Adrenal gland (tissue), 12 donors: ENCODE data around the gene BABAM2. TPM values are rescaled to one million over a fixed set of nuclear protein-coding genes. Genes with fewer than 3 reads are reported as not detected.

ENCODE experiments used
- DNase-seq, 7 donors: peaks; one replicate each; pipeline ENCODE4 v3.0.0-alpha.2; 2019 to 2020
- H3K27ac ChIP-seq, 5 donors: fragments of 200-600 bp; sonication (generic) in 4 of 5; 1 replicate in 3 of 5; 2 replicates in 2 of 5; pipeline versions ENCODE4 v1.5.1 to v1.8.0; 2016 to 2020; ENCODE audit warnings: mild to moderate bottlenecking in 1 of 5
- H3K27me3 ChIP-seq: fragments of 200-600 bp; 2 replicates; pipeline ENCODE4 v1.8.0; 2021
- H3K36me3 ChIP-seq, 2 donors: fragments of 200-600 bp; replicated peaks in 1 of 2; 1 replicate in 1 of 2; 2 replicates in 1 of 2; pipeline versions ENCODE4 v1.5.1 to v1.8.0; 2018 to 2022
- H3K4me1 ChIP-seq, 2 donors: fragments of 200-600 bp; replicated peaks in 1 of 2; 1 replicate in 1 of 2; 2 replicates in 1 of 2; pipeline versions ENCODE4 v1.5.1 to v1.8.0; 2018 to 2021
- H3K4me3 ChIP-seq, 4 donors: fragments of 200-600 bp; sonication (generic) in 3 of 4; one replicate each; pipeline ENCODE4 v1.5.1; 2016 to 2018
- H3K9me3 ChIP-seq, 3 donors: fragments of 200-600 bp; sonication (generic) in 1 of 3; replicated peaks in 1 of 3; 1 replicate in 2 of 3; 2 replicates in 1 of 3; pipeline versions ENCODE4 v1.5.1 to v1.8.0; 2016 to 2021
- CTCF ChIP-seq, 6 experiments: fragments of 450-650 bp in 4 of 6; fragments of 200-600 bp in 2 of 6; sonication (generic) in 1 of 6; IDR thresholded peaks; 1 replicate in 5 of 6; 2 replicates in 1 of 6; pipeline versions ENCODE4 v1.5.1 to v1.8.0; 2016 to 2021; ENCODE audit warnings: antibody characterized with exemption in 6 of 6, mild to moderate bottlenecking in 2 of 6, moderate library complexity in 1 of 6
- POLR2A ChIP-seq, 2 donors: fragments of 450-650 bp; IDR thresholded peaks; one replicate each; pipeline ENCODE4 v1.6.1; 2017; ENCODE audit warnings: antibody characterized with exemption in 2 of 2, mild to moderate bottlenecking in 2 of 2, moderate library complexity in 1 of 2
- WGBS, 4 donors: extraction: QIAGEN DNeasy Blood & Tissue Kit in 2 of 4; methylation state at CpG; one replicate each; pipeline versions ENCODE4 v1.1.5 to v1.1.7; 2013 to 2017; 5-methylcytosine and 5-hydroxymethylcytosine counted together
- intact Hi-C, 2 donors: fragments of 100-400 bp; cut with DNase I; formaldehyde crosslinking; loops; one replicate each; pipeline versions ENCODE4 v1.14.1 to v1.15.0; 2022 to 2023
- polyA plus RNA-seq, 3 donors: library from polyadenylated mRNA; stranded (reverse); fragments of 200-250 nt in 2 of 3; fragments of 350-450 nt in 1 of 3; fragmentation: Illumina TruSeq in 1 of 3; extraction: RNeasy Lipid Tissue Mini Kit (QIAGEN cat#74804) in 1 of 3; gene quantifications; one replicate each; pipeline ENCODE4 v1.2.3, GENCODE V29; 2013 to 2014
- total RNA-seq, 9 donors: library from RNA; depleted of rRNA in 4 of 9; stranded (reverse); fragments of >200 nt in 4 of 9; fragments of 120-200 nt in 1 of 9; fragmentation: NEBNext Ultra II Directional in 1 of 9; extraction: Animal tissue kit (Norgen Biotek cat#: 25700) in 1 of 9; gene quantifications; one replicate each; pipeline versions ENCODE4 v1.1.0 to v1.2.4, GENCODE V29; 2013 to 2023
- donor health status: healthy with polysubstance abuse.
- donor health status: Bipolar disorder and iron deficiency.
- donor health status: DM: yes; HTN: yes; CAD: no.
- donor health status: DM: no; HTN: no; CAD: no.
- donor health status: DM: no; HTN: no; CAD: no.
- donor health status: DM: yes; HTN: yes; CAD: no.

Gene BABAM2
- total and polyA plus RNA-seq, 12 donors: 88.2 to 925 (median 357) TPM

- WGBS, 4 donors: 81 to 85% (median 83%) methylated on average over 9 of the region's 9 CpGs
- Histone ChIP-seq H3K9me3 (peaks cover 0 to 7% (median 6%) of the 10 kb centered on the region in 3 donors), H3K36me3 (peaks cover 0 to 25% of the 10 kb centered on the region in 2 donors), H3K4me3 (no peak overlapping the region), H3K4me1 (no peaks in the 10 kb centered on the region), H3K27me3 (no peaks in the 10 kb centered on the region), H3K27ac (peak overlapping the region in 2 of 5 donors; percentile 14 to 36)
- TF ChIP-seq POLR2A (IDR thresholded peaks at IDR 0.05) (no peak), CTCF (IDR thresholded peaks at IDR 0.05) (no peak)
- intact Hi-C loops: no loop called here
- DNase-seq: no peak
Measured at GRCh38 chr2:28300485-28301341, 410.2 kb downstream of the BABAM2 start.

GRCh38 chr2:28305202-28305601 lies 414.7 kb downstream of the BABAM2 start:
- Histone ChIP-seq H3K36me3 (peaks cover 0 to 32% of the 10 kb centered on the region in 2 donors), H3K4me1 (no peaks in the 10 kb centered on the region), H3K9me3 (peaks cover 0 to 7% (median 6%) of the 10 kb centered on the region in 3 donors), H3K27ac (no peak overlapping the region), H3K4me3 (no peak overlapping the region), H3K27me3 (no peaks in the 10 kb centered on the region)
- WGBS, 4 donors: 94 to 100% (median 98%) methylated on average over 1 of the region's 1 CpG
- intact Hi-C loops: no loop called here
- DNase-seq: no peak
- TF ChIP-seq POLR2A (IDR thresholded peaks at IDR 0.05) (no peak), CTCF (IDR thresholded peaks at IDR 0.05) (no peak)

GRCh38 chr2:28310107-28310506 lies 419.6 kb downstream of the BABAM2 start:
- WGBS, 4 donors: 73 to 96% (median 83%) methylated on average over 1 to 2 of the region's 2 CpGs
- no peak for DNase-seq
- H3K4me3 ChIP-seq: no peak overlapping the region

More at GRCh38 chr2:28310107-28310506, 419.6 kb downstream of the BABAM2 start:
- TF ChIP-seq CTCF (IDR thresholded peaks at IDR 0.05) (no peak), POLR2A (IDR thresholded peaks at IDR 0.05) (no peak)
- no peaks in the 10 kb centered on the region for H3K4me1 ChIP-seq
- peaks cover 0 to 6% (median 5%) of the 10 kb centered on the region in 3 donors for H3K9me3 ChIP-seq
- peaks cover 0 to 27% of the 10 kb centered on the region in 2 donors for H3K36me3 ChIP-seq
- no peak overlapping the region for H3K27ac ChIP-seq
- H3K27me3 ChIP-seq: no peaks in the 10 kb centered on the region
- intact Hi-C loops: no loop called here
